ENCODE measurements around the gene ODAD3. TPM values are rescaled to one million over a fixed set of nuclear protein-coding genes. Genes with fewer than 3 reads are reported as not detected.

Gene ODAD3
- total RNA-seq, 1 donor from 2014 or later: not detected

DNA sequence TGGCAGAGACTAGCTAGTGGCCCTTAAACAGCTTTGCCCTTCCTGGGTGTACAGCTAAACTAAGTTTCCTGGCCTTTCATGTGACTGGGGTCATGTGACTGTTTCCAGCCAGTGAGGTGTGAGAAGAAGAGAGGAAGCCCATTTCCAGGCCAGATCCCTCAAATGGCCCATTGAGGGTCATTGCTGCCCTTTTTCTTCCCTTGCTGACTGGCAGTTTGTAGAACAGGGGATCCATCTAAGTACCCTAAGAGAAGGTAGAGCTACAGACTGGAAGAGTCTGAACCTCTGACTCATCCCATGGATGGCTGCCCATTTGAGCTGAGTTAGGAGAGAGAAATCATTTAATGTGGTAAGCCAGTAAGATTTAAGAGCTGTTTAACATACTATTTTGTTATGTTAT is 57.7 kb downstream of the ODAD3 start:
- DNase-seq (ENCODE audit: low read depth in 2 of 2): peak; percentile 46 to 65

DNA sequence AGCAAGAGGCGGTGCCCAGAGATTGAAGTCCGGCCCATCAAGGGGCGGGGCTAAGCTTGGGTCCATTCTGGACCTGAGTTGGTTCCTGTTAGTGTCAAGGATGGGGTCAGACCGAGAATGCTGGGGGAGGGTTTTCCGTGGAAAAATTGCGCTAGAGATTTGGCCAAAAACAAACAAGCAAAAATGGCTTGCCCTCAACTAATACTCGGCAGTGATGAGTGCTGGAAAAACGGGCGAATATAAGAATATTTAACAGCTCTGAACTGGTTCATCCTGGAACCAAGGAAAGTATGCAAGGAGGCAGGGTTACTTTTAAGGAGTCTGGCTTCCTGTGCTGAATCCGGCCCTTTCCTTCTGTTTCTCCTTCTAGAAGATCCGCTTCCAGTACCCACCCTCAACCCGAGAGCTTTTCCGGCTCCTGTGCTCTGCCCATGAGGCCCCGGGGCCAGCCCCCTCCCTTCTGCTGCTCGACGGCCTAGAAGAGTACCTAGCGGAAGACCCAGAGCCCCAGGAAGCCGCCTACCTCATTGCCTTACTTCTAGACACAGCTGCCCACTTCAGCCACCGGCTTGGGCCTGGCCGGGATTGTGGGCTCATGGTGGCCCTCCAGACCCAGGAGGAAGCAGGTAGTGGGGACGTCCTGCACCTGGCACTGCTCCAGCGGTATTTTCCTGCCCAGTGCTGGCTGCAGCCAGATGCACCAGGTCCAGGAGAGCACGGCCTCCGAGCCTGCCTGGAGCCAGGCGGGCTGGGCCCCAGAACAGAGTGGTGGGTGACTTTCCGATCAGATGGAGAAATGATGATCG is 59.6 kb downstream of the ODAD3 start:
- peak; percentile 41 to 78 for DNase-seq (ENCODE audit: low read depth in 2 of 2)

DNA sequence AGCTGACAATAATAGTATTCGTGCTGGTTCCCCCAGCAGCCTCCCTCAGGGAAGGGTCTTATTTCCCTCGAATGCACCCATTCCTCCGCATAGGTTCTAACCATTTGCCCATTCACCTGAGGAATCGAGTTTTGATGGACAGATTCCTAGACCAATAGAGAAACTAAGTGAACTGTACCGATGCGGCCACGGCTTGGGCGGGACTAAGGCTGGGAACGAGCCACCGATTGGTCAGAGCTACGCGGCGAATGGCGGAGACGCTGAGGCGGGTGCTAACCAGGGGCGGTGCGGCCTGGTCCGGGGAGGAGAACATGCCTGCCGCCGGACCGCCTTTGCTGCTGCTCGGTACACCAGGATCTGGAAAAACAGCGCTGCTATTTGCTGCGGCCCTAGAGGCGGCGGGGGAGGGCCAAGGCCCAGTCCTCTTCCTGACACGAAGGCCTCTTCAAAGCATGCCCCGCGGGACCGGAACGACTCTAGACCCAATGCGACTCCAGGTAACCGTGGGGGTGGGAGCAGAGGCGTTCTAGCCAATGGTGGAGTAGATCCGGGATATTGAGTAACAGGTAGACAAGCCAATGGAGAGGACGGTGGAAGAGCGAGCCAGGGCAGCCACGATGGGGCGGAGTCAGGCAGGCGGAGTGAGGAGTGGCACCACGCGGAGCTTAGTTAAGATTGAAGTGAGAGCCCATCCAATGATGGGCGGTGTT is 60.3 kb downstream of the ODAD3 start, which contains the start of gene SWSAP1:
Gene SWSAP1, plus strand, starts transcription at position 234 of the 710 bp plus-strand sequence. Its CDS starts 15 bp downstream, at position 249.
- DNase-seq (ENCODE audit: low read depth in 2 of 2): peak; percentile 100

DNA sequence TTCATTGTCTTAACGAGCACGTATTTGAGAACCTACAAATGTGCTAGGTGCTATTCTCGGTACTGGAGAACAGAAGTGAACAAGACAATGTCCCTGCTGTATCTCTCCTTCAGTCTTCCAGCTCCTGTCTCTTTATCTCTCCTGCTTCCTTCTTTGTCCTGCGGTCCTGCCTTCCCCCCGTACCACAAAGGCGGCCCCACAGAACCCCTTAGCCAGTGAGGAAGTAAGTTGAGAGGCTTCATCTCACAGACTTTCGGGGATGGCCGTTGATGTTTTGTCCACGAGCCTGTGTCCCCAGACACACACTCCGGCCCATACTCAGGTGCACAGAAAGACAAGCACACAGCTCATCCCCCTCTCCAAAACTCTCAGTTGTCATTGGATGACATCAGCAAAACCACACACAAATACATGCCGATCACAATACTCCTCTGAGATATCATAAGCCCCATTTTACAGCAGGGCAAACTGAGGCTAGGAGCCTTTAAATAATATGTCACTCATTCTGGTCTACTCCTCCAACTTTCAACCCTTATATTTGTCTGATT is 61.0 kb downstream of the ODAD3 start:
- no peak for DNase-seq (ENCODE audit: low read depth in 2 of 2)

DNA sequence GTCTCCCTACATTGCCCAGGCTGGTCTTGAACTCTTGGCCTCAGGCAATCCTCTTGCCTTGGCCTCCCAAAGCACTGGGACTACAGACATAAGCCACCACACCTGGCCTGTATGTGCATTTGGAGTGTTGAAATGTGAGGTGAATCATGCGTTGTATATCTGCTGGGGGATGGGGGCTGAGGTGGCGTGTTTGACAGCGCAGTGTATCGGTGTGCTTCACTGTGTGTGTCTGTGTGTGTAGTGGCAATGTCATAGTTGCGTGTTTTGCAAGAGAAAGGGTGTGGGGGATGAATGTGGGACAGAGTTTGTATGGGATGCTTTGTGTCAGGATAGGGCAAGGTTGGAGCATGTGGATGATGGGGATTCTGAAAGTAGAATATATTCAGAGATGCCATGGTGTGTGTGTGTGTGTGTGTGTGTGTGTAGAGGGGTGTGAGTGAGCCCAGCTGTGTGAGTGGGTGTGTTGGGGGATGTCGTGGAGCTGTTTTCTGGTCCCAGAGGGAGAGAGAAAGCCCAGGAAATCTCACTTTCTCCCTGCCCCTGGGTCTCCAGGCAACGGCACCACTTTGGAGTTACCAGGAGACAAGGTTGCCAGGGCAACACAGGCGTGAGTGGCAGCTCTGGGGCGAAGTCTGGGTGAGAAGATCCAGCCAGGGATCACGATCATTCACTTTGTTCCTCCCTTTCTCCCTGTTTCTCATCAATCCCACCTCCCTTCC is 61.6 kb downstream of the ODAD3 start:
- no peak for DNase-seq (ENCODE audit: low read depth in 2 of 2)

DNA sequence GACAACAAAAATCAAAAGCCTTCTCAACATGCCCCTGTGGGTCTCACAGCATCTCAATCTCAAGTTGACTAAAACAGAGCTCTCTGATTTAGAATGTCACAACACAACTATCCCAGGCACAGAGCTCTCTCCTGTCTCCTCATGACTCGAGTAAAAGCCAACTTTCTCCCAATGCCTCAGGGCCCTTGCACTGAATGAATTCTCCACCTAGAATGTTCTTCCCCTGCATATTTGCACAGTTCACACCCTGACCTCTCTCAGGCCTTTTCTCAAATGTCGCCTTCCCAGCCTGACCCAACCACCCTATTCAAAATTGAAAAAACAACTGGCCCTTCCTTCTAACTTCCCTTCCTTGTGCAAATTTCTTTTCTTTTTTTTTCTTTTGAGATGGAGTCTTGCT is 64.2 kb downstream of the ODAD3 start:
- DNase-seq (ENCODE audit: low read depth in 2 of 2): no peak

Other genes with a start within 250 kb of the ODAD3 start
- 39.0 and 110 TPM in 2 replicates for gene KANK2, start 237.6 kb downstream of the ODAD3 start, total RNA-seq
- gene ANGPTL8, start 195.5 kb downstream of the ODAD3 start, total RNA-seq: not detected in 2 replicates
- gene DOCK6, start 172.6 kb downstream of the ODAD3 start, total RNA-seq: 46.0 and 46.4 TPM in 2 replicates
- gene TSPAN16, start 139.0 kb downstream of the ODAD3 start, total RNA-seq: not detected in 2 replicates
- gene RAB3D, start 95.5 kb downstream of the ODAD3 start, total RNA-seq: 29.0 and 31.5 TPM in 2 replicates
- 83.7 and 105 TPM in 2 replicates for gene TMEM205, start 88.9 kb downstream of the ODAD3 start, total RNA-seq
- gene CCDC159, start 88.6 kb downstream of the ODAD3 start, total RNA-seq: 3.9 and 6.2 TPM in 2 replicates
- 6.5 and 6.9 TPM in 2 replicates for gene PLPPR2, start 79.7 kb downstream of the ODAD3 start, total RNA-seq
- gene SWSAP1, start 60.5 kb downstream of the ODAD3 start, total RNA-seq: 0.65 and 1.2 TPM in 2 replicates
- gene EPOR, start 50.8 kb downstream of the ODAD3 start, total RNA-seq: 5.0 and 5.8 TPM in 2 replicates
- gene RGL3, start 15.8 kb downstream of the ODAD3 start, total RNA-seq: 0.22 and 1.8 TPM in 2 replicates
- 103 and 132 TPM in 2 replicates for gene PRKCSH, start 514 bp upstream of the ODAD3 start, total RNA-seq
- not detected in 2 replicates for gene ELAVL3, start 45.9 kb upstream of the ODAD3 start, total RNA-seq
- gene ZNF653, start 70.7 kb upstream of the ODAD3 start, total RNA-seq: 5.2 and 7.5 TPM in 2 replicates
- gene ECSIT, start 94.0 kb upstream of the ODAD3 start, total RNA-seq: 21.4 and 23.8 TPM in 2 replicates
- 0.20 and 0.22 TPM in 2 replicates for gene CNN1, start 103.7 kb upstream of the ODAD3 start, total RNA-seq
- 19.2 and 27.2 TPM in 2 replicates for gene ELOF1, start 124.1 kb upstream of the ODAD3 start, total RNA-seq
- under 0.01 and 0.60 TPM in 2 replicates for gene ACP5, start 142.5 kb upstream of the ODAD3 start, total RNA-seq
- gene ZNF627, start 162.4 kb upstream of the ODAD3 start, total RNA-seq: 16.8 and 24.0 TPM in 2 replicates

All from lung microvascular endothelial cell (primary cell).